ENCODE results near the gene ZNF785. TPM values are rescaled to one million over a fixed set of nuclear protein-coding genes. Genes with fewer than 3 reads are reported as not detected.
A peak's percentile ranks its signal among the peaks of the same experiment; 100 is the strongest.

Gene ZNF785
- total and polyA plus RNA-seq, 2 of the 13 experiments (the other 11 are each of a cell fraction or from before 2014, with no cell fraction given): 0.01 TPM; not detected in 1

DNA sequence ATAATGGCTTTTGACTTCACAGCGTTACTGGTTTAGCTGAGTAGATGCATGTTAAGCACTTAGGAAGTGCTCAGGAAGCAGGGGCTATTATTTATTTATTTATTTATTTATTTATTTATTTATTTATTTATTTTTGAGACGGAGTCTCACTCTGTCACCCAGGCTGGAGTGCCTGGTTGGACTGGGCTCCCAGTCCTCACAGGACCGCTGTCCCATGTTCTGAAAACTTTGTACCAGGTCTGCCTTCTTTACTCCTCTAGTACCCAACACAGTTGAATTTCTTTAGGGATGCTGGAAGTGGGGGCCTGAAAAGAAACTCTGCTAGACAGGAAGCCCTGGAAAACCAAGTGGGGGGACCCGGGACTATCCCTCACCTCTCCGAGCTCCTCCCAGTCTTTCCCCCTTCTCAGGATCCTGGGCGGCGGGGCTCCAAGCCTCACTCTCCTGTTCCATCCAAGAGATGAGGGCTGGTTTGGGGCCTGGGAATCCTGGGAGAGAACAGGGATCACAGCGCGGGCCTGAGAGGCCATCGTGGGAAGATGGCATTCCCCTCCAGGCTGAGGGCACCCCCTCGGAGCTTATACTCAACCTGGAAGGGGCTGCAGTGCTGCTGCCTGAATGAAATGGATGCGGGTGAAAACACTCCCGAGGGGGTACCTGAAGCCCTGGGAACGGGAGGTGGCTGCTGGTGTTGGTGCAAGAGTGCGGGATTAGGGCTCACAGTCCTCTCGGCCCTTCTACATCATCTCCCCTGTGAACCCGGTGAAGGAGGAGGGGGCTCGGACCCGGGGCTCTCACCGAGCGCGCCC lies 14.7 kb downstream of the ZNF785 start (continued):
- TF ChIP-seq ZNF761 (CRISPR knock-in tag; conservative IDR thresholded peaks at IDR 0.05) (no peak), ZNF430 (CRISPR knock-in tag; IDR thresholded peaks at IDR 0.05) (no peak), ZNF138 (CRISPR knock-in tag; IDR thresholded peaks at IDR 0.05; ENCODE audit: low read depth) (no peak), ZFP41 (CRISPR knock-in tag; IDR thresholded peaks at IDR 0.05; ENCODE audit: borderline replicate concordance) (0 out of 2 replicates have a peak, but pooled peaks have one; percentile 48), MXD4 (CRISPR knock-in tag; IDR thresholded peaks at IDR 0.05) (no peak), TEAD3 (CRISPR knock-in tag; optimal IDR thresholded peaks at IDR 0.05; ENCODE audit: borderline replicate concordance) (peak; percentile 14), HDAC1 (CRISPR knock-in tag; IDR thresholded peaks at IDR 0.05) (no peak), JARID2 (CRISPR knock-in tag; IDR thresholded peaks at IDR 0.05; ENCODE audit: insufficient replicate concordance) (no peak), ETV6 (CRISPR knock-in tag; conservative IDR thresholded peaks at IDR 0.05) (0 out of 2 replicates have a peak, but pooled peaks have one; percentile 39), KDM2A (CRISPR knock-in tag; IDR thresholded peaks at IDR 0.05; ENCODE audit: borderline replicate concordance, low read depth) (no peak), NFKBIZ (CRISPR knock-in tag; IDR thresholded peaks at IDR 0.05) (no peak), SOX5 (CRISPR knock-in tag; IDR thresholded peaks at IDR 0.05; ENCODE audit: borderline replicate concordance) (no peak), ARNTL (CRISPR knock-in tag; IDR thresholded peaks at IDR 0.05) (no peak), ZNF234 (CRISPR knock-in tag; conservative IDR thresholded peaks at IDR 0.05) (0 out of 2 replicates have a peak, but pooled peaks have one; percentile 58), RFXANK (CRISPR knock-in tag; IDR thresholded peaks at IDR 0.05) (no peak), ZNF501 (CRISPR knock-in tag; IDR thresholded peaks at IDR 0.05) (peak; percentile 51; the same call in 1 of the 2 replicates), GZF1 (CRISPR knock-in tag; IDR thresholded peaks at IDR 0.05) (no peak), SNAI1 (CRISPR knock-in tag; IDR thresholded peaks at IDR 0.05; ENCODE audit: borderline replicate concordance) (no peak), PHF5A (CRISPR knock-in tag; IDR thresholded peaks at IDR 0.05; ENCODE audit: low read depth, unreplicated experiment) (no peak)
- TF ChIP-seq, protein P1, sequence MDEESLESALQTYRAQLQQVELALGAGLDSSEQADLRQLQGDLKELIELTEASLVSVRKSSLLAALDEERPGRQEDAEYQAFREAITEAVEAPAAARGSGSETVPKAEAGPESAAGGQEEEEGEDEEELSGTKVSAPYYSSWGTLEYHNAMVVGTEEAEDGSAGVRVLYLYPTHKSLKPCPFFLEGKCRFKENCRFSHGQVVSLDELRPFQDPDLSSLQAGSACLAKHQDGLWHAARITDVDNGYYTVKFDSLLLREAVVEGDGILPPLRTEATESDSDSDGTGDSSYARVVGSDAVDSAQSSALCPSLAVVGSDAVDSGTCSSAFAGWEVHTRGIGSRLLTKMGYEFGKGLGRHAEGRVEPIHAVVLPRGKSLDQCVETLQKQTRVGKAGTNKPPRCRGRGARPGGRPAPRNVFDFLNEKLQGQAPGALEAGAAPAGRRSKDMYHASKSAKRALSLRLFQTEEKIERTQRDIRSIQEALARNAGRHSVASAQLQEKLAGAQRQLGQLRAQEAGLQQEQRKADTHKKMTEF (CRISPR knock-in tag; IDR thresholded peaks at IDR 0.05): no peak
- TF ChIP-seq, protein P2, sequence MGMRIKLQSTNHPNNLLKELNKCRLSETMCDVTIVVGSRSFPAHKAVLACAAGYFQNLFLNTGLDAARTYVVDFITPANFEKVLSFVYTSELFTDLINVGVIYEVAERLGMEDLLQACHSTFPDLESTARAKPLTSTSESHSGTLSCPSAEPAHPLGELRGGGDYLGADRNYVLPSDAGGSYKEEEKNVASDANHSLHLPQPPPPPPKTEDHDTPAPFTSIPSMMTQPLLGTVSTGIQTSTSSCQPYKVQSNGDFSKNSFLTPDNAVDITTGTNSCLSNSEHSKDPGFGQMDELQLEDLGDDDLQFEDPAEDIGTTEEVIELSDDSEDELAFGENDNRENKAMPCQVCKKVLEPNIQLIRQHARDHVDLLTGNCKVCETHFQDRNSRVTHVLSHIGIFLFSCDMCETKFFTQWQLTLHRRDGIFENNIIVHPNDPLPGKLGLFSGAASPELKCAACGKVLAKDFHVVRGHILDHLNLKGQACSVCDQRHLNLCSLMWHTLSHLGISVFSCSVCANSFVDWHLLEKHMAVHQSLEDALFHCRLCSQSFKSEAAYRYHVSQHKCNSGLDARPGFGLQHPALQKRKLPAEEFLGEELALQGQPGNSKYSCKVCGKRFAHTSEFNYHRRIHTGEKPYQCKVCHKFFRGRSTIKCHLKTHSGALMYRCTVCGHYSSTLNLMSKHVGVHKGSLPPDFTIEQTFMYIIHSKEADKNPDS (CRISPR knock-in tag; IDR thresholded peaks at IDR 0.05): no peak
- TF ChIP-seq, protein P3, sequence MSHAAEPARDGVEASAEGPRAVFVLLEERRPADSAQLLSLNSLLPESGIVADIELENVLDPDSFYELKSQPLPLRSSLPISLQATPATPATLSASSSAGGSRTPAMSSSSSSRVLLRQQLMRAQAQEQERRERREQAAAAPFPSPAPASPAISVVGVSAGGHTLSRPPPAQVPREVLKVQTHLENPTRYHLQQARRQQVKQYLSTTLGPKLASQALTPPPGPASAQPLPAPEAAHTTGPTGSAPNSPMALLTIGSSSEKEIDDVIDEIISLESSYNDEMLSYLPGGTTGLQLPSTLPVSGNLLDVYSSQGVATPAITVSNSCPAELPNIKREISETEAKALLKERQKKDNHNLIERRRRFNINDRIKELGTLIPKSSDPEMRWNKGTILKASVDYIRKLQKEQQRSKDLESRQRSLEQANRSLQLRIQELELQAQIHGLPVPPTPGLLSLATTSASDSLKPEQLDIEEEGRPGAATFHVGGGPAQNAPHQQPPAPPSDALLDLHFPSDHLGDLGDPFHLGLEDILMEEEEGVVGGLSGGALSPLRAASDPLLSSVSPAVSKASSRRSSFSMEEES (CRISPR knock-in tag; IDR thresholded peaks at IDR 0.05): 0 out of 2 replicates have a peak, but pooled peaks have one; percentile 33
- TF ChIP-seq, protein P4, sequence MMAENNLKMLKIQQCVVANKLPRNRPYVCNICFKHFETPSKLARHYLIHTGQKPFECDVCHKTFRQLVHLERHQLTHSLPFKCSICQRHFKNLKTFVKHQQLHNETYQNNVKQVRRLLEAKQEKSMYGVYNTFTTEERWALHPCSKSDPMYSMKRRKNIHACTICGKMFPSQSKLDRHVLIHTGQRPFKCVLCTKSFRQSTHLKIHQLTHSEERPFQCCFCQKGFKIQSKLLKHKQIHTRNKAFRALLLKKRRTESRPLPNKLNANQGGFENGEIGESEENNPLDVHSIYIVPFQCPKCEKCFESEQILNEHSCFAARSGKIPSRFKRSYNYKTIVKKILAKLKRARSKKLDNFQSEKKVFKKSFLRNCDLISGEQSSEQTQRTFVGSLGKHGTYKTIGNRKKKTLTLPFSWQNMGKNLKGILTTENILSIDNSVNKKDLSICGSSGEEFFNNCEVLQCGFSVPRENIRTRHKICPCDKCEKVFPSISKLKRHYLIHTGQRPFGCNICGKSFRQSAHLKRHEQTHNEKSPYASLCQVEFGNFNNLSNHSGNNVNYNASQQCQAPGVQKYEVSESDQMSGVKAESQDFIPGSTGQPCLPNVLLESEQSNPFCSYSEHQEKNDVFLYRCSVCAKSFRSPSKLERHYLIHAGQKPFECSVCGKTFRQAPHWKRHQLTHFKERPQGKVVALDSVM (CRISPR knock-in tag; IDR thresholded peaks at IDR 0.05): no peak
